Measurements from ENCODE around the gene WDR87. TPM values are rescaled to one million over a fixed set of nuclear protein-coding genes. Genes with fewer than 3 reads are reported as not detected.

WDR87 gene
- total RNA-seq, 1 donor from 2014 or later, result not detected

DNA sequence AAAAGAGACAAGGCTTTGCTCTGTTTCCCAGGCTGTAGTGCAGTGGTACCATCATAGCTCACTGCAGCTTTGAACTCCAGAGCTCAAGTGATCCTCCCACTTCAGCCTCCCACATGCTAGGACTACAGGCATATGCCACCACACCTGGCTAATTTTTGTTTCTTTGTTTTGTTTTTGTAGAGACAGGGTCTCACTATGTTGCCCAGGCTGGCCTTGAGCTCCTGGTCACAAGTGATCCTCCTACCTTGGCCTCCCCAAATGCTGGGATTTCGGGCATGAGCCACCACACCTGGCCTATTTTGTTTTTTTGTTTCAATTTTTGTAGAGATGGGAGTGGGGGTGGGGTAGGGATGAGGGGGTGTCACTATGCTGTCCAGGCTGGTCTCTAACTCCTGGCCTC is 6.9 kb downstream of the WDR87 start:
- DNase-seq, result no peak
- Mint-ChIP-seq H3K27ac (no peak overlapping the region), H3K36me3 (ENCODE audit: low read depth) (no peaks in the 10 kb centered on the region), H3K27me3 (no peaks in the 10 kb centered on the region), H3K4me1 (peaks cover 15% of the 10 kb centered on the region), H3K9me3 (no peaks in the 10 kb centered on the region), H3K4me3 (no peak overlapping the region)
- intact Hi-C loops (cut with micrococcal nuclease), result loop anchor here (2.0 to 5.0 kb wide), 3 partner anchors 325 to 503 kb away; partner anchors contain the start of genes DPF1 and FAM98C
- no peak for ATAC-seq (ENCODE audit: low read depth)
- ChIA-PET CTCF (interaction anchor here (1.2 to 5.9 kb wide), 8 partner anchors 134 to 503 kb away, joined by 4 to 77 read pairs (median 8); partner anchors contain the start of genes FAM98C and PSMD8), POLR2A (interaction anchor here (0.6 kb wide), 2 partner anchors 167 to 434 kb away, joined by 3 to 8 read pairs; no protein-coding TSS in a partner anchor)
- TF ChIP-seq, protein P1, sequence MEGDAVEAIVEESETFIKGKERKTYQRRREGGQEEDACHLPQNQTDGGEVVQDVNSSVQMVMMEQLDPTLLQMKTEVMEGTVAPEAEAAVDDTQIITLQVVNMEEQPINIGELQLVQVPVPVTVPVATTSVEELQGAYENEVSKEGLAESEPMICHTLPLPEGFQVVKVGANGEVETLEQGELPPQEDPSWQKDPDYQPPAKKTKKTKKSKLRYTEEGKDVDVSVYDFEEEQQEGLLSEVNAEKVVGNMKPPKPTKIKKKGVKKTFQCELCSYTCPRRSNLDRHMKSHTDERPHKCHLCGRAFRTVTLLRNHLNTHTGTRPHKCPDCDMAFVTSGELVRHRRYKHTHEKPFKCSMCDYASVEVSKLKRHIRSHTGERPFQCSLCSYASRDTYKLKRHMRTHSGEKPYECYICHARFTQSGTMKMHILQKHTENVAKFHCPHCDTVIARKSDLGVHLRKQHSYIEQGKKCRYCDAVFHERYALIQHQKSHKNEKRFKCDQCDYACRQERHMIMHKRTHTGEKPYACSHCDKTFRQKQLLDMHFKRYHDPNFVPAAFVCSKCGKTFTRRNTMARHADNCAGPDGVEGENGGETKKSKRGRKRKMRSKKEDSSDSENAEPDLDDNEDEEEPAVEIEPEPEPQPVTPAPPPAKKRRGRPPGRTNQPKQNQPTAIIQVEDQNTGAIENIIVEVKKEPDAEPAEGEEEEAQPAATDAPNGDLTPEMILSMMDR (IDR thresholded peaks at IDR 0.05), result no peak

DNA sequence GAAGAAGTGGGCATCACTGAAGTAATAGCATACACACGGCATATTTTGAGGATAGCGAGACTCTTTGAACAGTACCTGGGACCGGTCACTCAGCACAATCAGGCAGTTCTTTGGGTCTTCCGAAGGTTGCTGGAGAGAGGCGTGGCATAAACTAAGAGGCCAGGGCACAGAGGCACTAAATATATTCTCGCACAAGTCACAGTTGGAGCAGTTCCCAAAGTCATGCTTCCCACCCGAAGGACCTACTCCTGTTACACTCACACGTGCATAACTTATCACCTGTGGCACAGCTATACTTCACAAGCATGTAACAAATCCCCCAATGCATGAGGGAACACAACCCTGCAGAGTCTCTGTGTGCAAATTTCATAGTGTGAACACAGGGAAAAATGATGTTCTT is 10.2 kb downstream of the WDR87 start:
- POLR2A ChIA-PET, result no interaction called here
- TF ChIP-seq, protein P1 (IDR thresholded peaks at IDR 0.05), result no peak
- H3K9me3 Mint-ChIP-seq, result no peaks in the 10 kb centered on the region
- DNase-seq (no peak), ATAC-seq (ENCODE audit: low read depth) (no peak)
- intact Hi-C loops (cut with micrococcal nuclease), result loop anchor here (5.0 kb wide), 1 partner anchor 506 kb away; the partner anchor contains the start of gene FAM98C
- CTCF ChIA-PET, result interaction anchor here (0.7 kb wide), 1 partner anchor 246 kb away, joined by 3 read pairs; no protein-coding TSS in a partner anchor
- H3K4me1 Mint-ChIP-seq, result peaks cover 6% of the 10 kb centered on the region
- H3K27ac Mint-ChIP-seq, result no peak overlapping the region
- no peak overlapping the region for H3K4me3 Mint-ChIP-seq
- H3K27me3 Mint-ChIP-seq, result peaks cover 21% of the 10 kb centered on the region
- H3K36me3 Mint-ChIP-seq (ENCODE audit: low read depth), result no peaks in the 10 kb centered on the region

DNA sequence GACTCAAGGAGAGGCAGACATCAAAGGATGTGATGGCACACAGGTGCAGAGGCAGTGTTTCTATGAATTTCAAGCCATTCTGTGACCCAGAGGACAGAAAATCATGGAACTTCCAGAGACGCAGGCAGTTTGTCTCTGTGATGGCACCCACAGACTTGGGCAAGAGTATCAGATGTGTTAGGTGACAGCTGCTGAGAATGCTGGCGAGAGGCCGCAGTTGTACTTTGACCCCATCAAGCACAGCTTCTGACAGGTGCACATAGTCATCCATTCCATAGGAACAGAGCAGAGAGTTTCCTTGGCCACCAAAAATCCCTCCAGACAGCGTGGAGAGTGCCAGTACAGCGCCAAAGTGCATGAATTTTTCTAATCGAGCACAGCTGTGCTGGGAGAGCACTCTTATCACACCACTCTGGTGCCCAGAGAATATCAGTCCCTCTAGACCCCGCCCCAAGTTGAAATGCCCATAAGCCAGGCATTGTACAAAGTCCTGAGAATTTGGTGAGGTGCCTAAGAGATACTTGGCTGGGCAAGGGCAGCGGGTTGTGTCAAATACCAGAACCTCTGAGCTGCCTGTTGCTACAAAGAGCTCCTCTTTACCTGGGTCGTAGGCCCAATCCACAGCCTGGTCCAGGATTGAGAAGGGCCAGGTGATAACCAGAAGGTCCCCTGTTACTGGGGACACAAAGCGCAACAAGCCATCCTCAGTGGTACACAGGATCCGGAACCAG is 12.4 kb downstream of the WDR87 start:
- no peak overlapping the region for H3K4me3 Mint-ChIP-seq
- intact Hi-C loops (cut with micrococcal nuclease), result no loop called here

DNA sequence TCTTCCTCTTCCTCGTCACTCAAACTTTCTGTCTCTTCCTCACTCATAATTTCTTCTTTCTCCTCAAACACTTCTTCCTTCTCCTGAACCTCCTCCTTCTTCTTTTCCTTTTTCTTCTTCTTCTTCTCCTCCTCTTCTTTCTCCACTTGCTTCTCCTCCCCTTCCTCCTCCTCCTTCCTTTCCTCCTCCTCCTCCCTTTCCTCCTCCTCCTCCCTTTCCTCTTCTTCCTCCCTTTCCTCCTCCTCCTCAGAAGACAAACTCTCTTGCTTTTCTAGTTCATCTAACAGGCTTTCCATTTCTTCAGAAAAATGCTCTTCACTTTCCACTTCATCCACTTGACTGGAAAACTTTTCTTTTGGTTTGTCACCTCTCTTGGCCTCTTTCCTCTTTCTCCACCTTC is 19.8 kb downstream of the WDR87 start:
- CTCF ChIA-PET, result no interaction called here
- TF ChIP-seq, protein P1 (IDR thresholded peaks at IDR 0.05), result no peak
- intact Hi-C loops (cut with micrococcal nuclease), result no loop called here

More for the DNA sequence above, 12.4 kb downstream of the WDR87 start:
- no peak overlapping the region for H3K27ac Mint-ChIP-seq
- ATAC-seq (ENCODE audit: low read depth), result no peak
- ChIA-PET POLR2A (no interaction called here), CTCF (interaction anchor here (1.7 to 1.8 kb wide), 2 partner anchors 8 to 200 kb away, joined by 4 read pairs; no protein-coding TSS in a partner anchor)
- H3K9me3 Mint-ChIP-seq, result no peaks in the 10 kb centered on the region
- H3K27me3 Mint-ChIP-seq, result peaks cover 25% of the 10 kb centered on the region
- no peak for DNase-seq
- H3K36me3 Mint-ChIP-seq (ENCODE audit: low read depth), result no peaks in the 10 kb centered on the region
- H3K4me1 Mint-ChIP-seq, result peaks cover 6% of the 10 kb centered on the region
- TF ChIP-seq, protein P1 (IDR thresholded peaks at IDR 0.05), result no peak

DNA sequence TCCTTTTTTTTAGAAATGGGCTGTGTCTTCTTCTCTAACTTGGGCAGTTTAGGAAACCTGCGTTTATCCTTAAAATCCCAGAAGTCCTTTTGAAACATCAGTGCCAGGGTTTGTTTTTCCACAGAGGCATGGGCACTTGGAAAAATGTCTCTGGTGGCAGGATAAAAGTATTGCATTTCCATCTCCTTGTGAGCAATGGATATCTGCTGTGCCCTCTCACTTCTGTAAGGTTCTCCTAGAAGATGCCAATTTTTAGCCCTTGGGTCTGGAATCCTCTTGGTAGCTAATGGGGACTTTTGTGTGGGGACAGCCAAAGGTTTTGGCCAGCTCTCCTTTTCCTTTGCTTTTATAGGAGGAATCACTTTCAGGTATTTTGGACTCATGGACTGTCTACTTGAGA is 21.0 kb downstream of the WDR87 start:
- Mint-ChIP-seq H3K9me3 (peaks cover 8% of the 10 kb centered on the region), H3K36me3 (ENCODE audit: low read depth) (peaks cover 3% of the 10 kb centered on the region), H3K4me1 (no peaks in the 10 kb centered on the region), H3K4me3 (no peak overlapping the region), H3K27me3 (peaks cover under 1% of the 10 kb centered on the region), H3K27ac (no peak overlapping the region)
- DNase-seq, result no peak
- ChIA-PET POLR2A (no interaction called here), CTCF (no interaction called here)
- ATAC-seq (ENCODE audit: low read depth), result no peak
- intact Hi-C loops (cut with micrococcal nuclease), result no loop called here
- TF ChIP-seq, protein P1 (IDR thresholded peaks at IDR 0.05), result no peak

More for the DNA sequence above, 19.8 kb downstream of the WDR87 start:
- Mint-ChIP-seq H3K36me3 (ENCODE audit: low read depth) (peaks cover 3% of the 10 kb centered on the region), H3K9me3 (peaks cover 8% of the 10 kb centered on the region), H3K27ac (no peak overlapping the region), H3K4me1 (no peaks in the 10 kb centered on the region), H3K27me3 (peaks cover 4% of the 10 kb centered on the region), H3K4me3 (no peak overlapping the region)
- no peak for DNase-seq
- no peak for ATAC-seq (ENCODE audit: low read depth)
- POLR2A ChIA-PET, result no interaction called here
